ENCODE measurements around the gene BRME1. TPM values are rescaled to one million over a fixed set of nuclear protein-coding genes. Genes with fewer than 3 reads are reported as not detected.
A peak's percentile ranks its signal among the peaks of the same experiment; 100 is the strongest.

The BRME1 gene
- 4.0 and 8.8 TPM in 2 replicates for total RNA-seq
- 3.0 and 8.2 TPM in 2 replicates for polyA plus RNA-seq

- no peak within 1 kb of the TSS for H3K27ac ChIP-seq
- peak within 1 kb of the TSS; percentile 80 for H3K4me3 ChIP-seq
- no peak for TF ChIP-seq CTCF (IDR thresholded peaks at IDR 0.05; ENCODE audit: low read depth, low read length)
- H3K27me3 ChIP-seq: no peaks in the 10 kb centered on the region
- H3K36me3 ChIP-seq: peaks cover 6% of the 10 kb centered on the region
- peaks cover 4% of the 10 kb centered on the region for H3K4me1 ChIP-seq (ENCODE audit: low read depth)
- no peaks in the 10 kb centered on the region for H3K9me3 ChIP-seq (ENCODE audit: low read depth)
- peak; percentile 87 to 91 for DNase-seq (ENCODE audit: low read depth in 1 of 2, low spot score in 1 of 2)
Measured at GRCh38 chr19:13905634-13906520, at the start of gene BRME1, which contains the start of gene CC2D1A. Gene BRME1, minus strand, starts transcription at chr19:13906117. Its CDS starts 1,225 bp downstream, at chr19:13904892. Gene CC2D1A, plus strand, starts transcription at chr19:13906201. Its CDS starts 241 bp downstream, at chr19:13906442.

- no peak for DNase-seq (ENCODE audit: low read depth in 1 of 2, low spot score in 1 of 2)
- no peak overlapping the region for H3K4me3 ChIP-seq
- no peaks in the 10 kb centered on the region for H3K4me1 ChIP-seq (ENCODE audit: low read depth)
- no peak for TF ChIP-seq CTCF (IDR thresholded peaks at IDR 0.05; ENCODE audit: low read depth, low read length)
- no peaks in the 10 kb centered on the region for H3K9me3 ChIP-seq (ENCODE audit: low read depth)
- H3K27me3 ChIP-seq: no peaks in the 10 kb centered on the region
- peaks cover 16% of the 10 kb centered on the region for H3K36me3 ChIP-seq
- no peak overlapping the region for H3K27ac ChIP-seq
Measured at GRCh38 chr19:13954185-13954584, 48.3 kb upstream of the BRME1 start.

- H3K27ac ChIP-seq: no peak overlapping the region
- DNase-seq (ENCODE audit: low read depth in 1 of 2, low spot score in 1 of 2): peak in 1 of 2 donors; percentile 59
Measured at GRCh38 chr19:13952931-13953531, 47.1 kb upstream of the BRME1 start.

GRCh38 chr19:13952154-13952930, 46.4 kb upstream of the BRME1 start, which contains the start of gene DCAF15:
Gene DCAF15, plus strand, starts transcription at chr19:13952509. Its CDS starts 4 bp downstream, at chr19:13952513.
- H3K27ac ChIP-seq: peak within 1 kb of the TSS; percentile 89
- DNase-seq (ENCODE audit: low read depth in 1 of 2, low spot score in 1 of 2): peak; percentile 100

More at GRCh38 chr19:13952931-13953531, 47.1 kb upstream of the BRME1 start:
- Histone ChIP-seq H3K9me3 (ENCODE audit: low read depth) (no peaks in the 10 kb centered on the region), H3K27me3 (no peaks in the 10 kb centered on the region), H3K4me3 (peak overlapping the region; percentile 84), H3K4me1 (ENCODE audit: low read depth) (no peaks in the 10 kb centered on the region), H3K36me3 (peaks cover 16% of the 10 kb centered on the region)
- peak; percentile 25 for TF ChIP-seq CTCF (IDR thresholded peaks at IDR 0.05; ENCODE audit: low read depth, low read length)

More at GRCh38 chr19:13952154-13952930, 46.4 kb upstream of the BRME1 start, which contains the start of gene DCAF15:
- no peaks in the 10 kb centered on the region for H3K4me1 ChIP-seq (ENCODE audit: low read depth)
- H3K27me3 ChIP-seq: no peaks in the 10 kb centered on the region
- H3K9me3 ChIP-seq (ENCODE audit: low read depth): no peaks in the 10 kb centered on the region
- peaks cover 16% of the 10 kb centered on the region for H3K36me3 ChIP-seq
- no peak for TF ChIP-seq CTCF (IDR thresholded peaks at IDR 0.05; ENCODE audit: low read depth, low read length)
- peak within 1 kb of the TSS; percentile 84 for H3K4me3 ChIP-seq

All from cardiac muscle cell (in vitro differentiated cells and primary cell).